A673 (cell line): ENCODE data around the gene PAX3. TPM values are rescaled to one million over a fixed set of nuclear protein-coding genes. Genes with fewer than 3 reads are reported as not detected.
A peak's percentile ranks its signal among the peaks of the same experiment; 100 is the strongest.

Source experiments
- BruUV-seq: library from RNA; stranded (reverse); fragments of 400-500 nt; replicated peaks from 2 replicates; lab custom pipeline; 2021; lab: Mats Ljungman, UMichigan
- CTCF ChIA-PET: fragments of 300-600 bp; sonication (Branson Sonifier 250); formaldehyde crosslinking; loops from one replicate; lab custom pipeline; 2022; ENCODE audit warnings: antibody characterized with exemption; lab: Charles Lee
- POLR2A ChIA-PET: fragments of 300-600 bp; sonication (Branson Sonifier 250); formaldehyde crosslinking; loops from one replicate; lab custom pipeline; 2022; ENCODE audit warnings: antibody characterized with exemption; ENCODE audit not compliant: low non-redundant PET; lab: Charles Lee
- DNase-seq: peaks from one replicate; pipeline ENCODE4 v3.0.0-alpha.2; 2015; ENCODE audit warnings: low spot score
- H3K27ac ChIP-seq: fragments of 200-600 bp; sonication (generic); 2 replicates; pipeline ENCODE4 v1.5.1; 2016; ENCODE audit warnings: mixed run types, low read depth, mild to moderate bottlenecking, mixed read lengths, antibody characterized with exemption, low read length; ENCODE audit not compliant: poor library complexity, severe bottlenecking
- H3K27me3 ChIP-seq: fragments of 200-600 bp; sonication (generic); replicated peaks from 2 replicates; pipeline ENCODE4 v1.6.1; 2017; ENCODE audit warnings: mixed run types, low read depth, mild to moderate bottlenecking, mixed read lengths, antibody characterized with exemption, low read length; ENCODE audit not compliant: insufficient read depth, poor library complexity
- H3K36me3 ChIP-seq: fragments of 200-600 bp; sonication (generic); 2 replicates; pipeline ENCODE4 v1.6.1; 2016; ENCODE audit warnings: mixed run types, mild to moderate bottlenecking, mixed read lengths, antibody characterized with exemption, low read length; ENCODE audit not compliant: insufficient read depth, poor library complexity, severe bottlenecking
- H3K4me1 ChIP-seq: fragments of 200-600 bp; sonication (generic); 2 replicates; pipeline ENCODE4 v1.6.1; 2017; ENCODE audit warnings: mixed run types, mild to moderate bottlenecking, mixed read lengths, antibody characterized with exemption, low read length; ENCODE audit not compliant: insufficient read depth, poor library complexity, severe bottlenecking
- H3K4me3 ChIP-seq: fragments of 200-600 bp; sonication (generic); 2 replicates; pipeline ENCODE4 v1.5.1; 2016; ENCODE audit warnings: low read depth, mixed run types, mild to moderate bottlenecking, mixed read lengths, low read length; ENCODE audit not compliant: poor library complexity, severe bottlenecking
- H3K9me3 ChIP-seq: fragments of 200-600 bp; sonication (generic); 2 replicates; pipeline ENCODE4 v1.6.1; 2016; ENCODE audit warnings: mixed run types, low read depth, mild to moderate bottlenecking, mixed read lengths, antibody characterized with exemption, low read length; ENCODE audit not compliant: poor library complexity, severe bottlenecking
- EZH2 ChIP-seq: fragments of 200-600 bp; sonication (generic); IDR thresholded peaks from 2 replicates; pipeline ENCODE4 v1.6.1; 2017; ENCODE audit warnings: borderline replicate concordance, low read depth, mild to moderate bottlenecking, mixed read lengths, antibody characterized with exemption, low read length; ENCODE audit not compliant: poor library complexity, severe bottlenecking
- intact Hi-C: fragments of 100-400 bp; cut with micrococcal nuclease; formaldehyde crosslinking; loops from one replicate; pipeline ENCODE4 v1.10.0; 2022; ENCODE audit not compliant: unreplicated experiment
- total RNA-seq: library from RNA; stranded (reverse); gene quantifications from 2 replicates; pipeline ENCODE4 v1.2.3, GENCODE V29; 2021
- TF ChIP-seq, protein P1 (sequence below): fragments of 300-800, 200-600 bp; sonication (generic); conservative IDR thresholded peaks from 2 replicates; pipeline ENCODE4 v1.5.1; 2017; ENCODE audit warnings: low read depth, mild to moderate bottlenecking, antibody characterized with exemption, low read length, moderate library complexity, mixed read lengths

Gene PAX3
- total RNA-seq, 1 experiment from 2014 or later: 39.3 TPM

DNA sequence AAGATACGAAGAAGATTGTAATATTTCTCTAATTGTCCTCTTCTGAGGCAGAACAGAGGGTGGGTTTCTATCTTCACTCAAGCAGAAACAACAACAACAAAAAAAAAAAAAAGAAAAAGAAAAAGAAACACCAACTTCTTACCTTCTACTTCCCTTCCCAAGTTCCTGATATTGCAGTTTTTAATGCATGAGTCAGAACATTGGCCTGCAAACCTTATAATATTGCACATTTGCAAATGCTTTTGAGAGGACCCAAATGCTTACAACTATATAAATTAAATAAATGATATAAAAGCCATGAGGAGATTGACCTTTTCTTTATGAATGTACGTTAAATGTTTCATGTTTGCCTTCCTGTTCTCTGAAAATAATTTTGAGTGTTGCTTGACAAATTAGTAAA, 37.3 kb downstream of the PAX3 start:
- Histone ChIP-seq H3K27ac (peak overlapping the region; percentile 22), H3K9me3 (peaks cover 7% of the 10 kb centered on the region), H3K4me3 (no peak overlapping the region), H3K36me3 (peaks cover 9% of the 10 kb centered on the region), H3K27me3 (no peaks in the 10 kb centered on the region), H3K4me1 (peaks cover 24% of the 10 kb centered on the region)
- ChIA-PET POLR2A (no interaction called here), CTCF (no interaction called here)
- intact Hi-C loops: no loop called here
- TF ChIP-seq, protein P1, sequence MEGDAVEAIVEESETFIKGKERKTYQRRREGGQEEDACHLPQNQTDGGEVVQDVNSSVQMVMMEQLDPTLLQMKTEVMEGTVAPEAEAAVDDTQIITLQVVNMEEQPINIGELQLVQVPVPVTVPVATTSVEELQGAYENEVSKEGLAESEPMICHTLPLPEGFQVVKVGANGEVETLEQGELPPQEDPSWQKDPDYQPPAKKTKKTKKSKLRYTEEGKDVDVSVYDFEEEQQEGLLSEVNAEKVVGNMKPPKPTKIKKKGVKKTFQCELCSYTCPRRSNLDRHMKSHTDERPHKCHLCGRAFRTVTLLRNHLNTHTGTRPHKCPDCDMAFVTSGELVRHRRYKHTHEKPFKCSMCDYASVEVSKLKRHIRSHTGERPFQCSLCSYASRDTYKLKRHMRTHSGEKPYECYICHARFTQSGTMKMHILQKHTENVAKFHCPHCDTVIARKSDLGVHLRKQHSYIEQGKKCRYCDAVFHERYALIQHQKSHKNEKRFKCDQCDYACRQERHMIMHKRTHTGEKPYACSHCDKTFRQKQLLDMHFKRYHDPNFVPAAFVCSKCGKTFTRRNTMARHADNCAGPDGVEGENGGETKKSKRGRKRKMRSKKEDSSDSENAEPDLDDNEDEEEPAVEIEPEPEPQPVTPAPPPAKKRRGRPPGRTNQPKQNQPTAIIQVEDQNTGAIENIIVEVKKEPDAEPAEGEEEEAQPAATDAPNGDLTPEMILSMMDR: no peak
- TF ChIP-seq EZH2: no peak
- no TSS peak for BruUV-seq
- no peak for DNase-seq

DNA sequence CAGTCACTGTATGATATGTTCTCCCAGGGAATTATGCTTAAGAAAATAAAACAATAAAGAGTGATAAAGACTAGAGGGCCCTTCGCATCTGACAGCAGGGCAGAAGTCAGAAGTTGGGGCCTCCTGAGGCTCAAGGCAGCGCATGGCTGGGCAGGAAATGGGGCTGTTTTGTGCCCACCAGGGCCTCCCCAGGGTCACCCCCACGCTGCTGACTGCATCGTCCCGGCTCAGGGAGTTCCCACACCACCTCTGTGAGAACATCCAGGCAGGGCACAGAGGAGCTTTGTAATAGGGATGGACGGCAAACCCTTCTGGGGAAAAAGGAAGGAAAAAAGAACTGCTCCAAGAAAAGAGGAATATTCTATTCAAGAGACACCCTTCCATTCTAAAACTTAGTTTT, 41.2 kb downstream of the PAX3 start:
- no peaks in the 10 kb centered on the region for H3K27me3 ChIP-seq
- no peaks in the 10 kb centered on the region for H3K36me3 ChIP-seq
- no peaks in the 10 kb centered on the region for H3K9me3 ChIP-seq
- H3K4me1 ChIP-seq: peaks cover 22% of the 10 kb centered on the region
- POLR2A ChIA-PET: no interaction called here
- no peak overlapping the region for H3K4me3 ChIP-seq
- CTCF ChIA-PET: no interaction called here
- no peak for DNase-seq
- TF ChIP-seq EZH2: no peak
- TF ChIP-seq, protein P1: no peak
- no TSS peak for BruUV-seq
- intact Hi-C loops: no loop called here
- no peak overlapping the region for H3K27ac ChIP-seq

DNA sequence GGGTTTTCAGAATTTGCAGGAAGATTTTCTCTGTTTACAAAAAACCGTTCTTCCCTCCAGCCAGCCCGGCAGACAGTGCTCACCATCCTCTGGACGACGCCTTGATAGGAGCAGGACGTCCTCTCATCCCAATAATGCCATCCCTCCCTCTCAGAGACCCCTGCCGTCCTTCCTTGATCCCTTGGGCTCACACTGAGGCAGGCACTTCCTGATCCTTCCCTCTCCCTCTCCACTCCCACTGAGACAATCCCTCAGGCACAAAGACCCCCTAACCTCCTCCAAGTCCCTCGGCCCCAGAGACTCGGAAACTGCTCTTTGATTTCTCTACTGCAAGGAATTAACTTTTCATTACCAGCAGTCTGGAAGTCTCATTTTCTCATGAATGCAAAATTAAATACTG, 42.5 kb downstream of the PAX3 start:
- no peak for DNase-seq
- intact Hi-C loops: no loop called here
- no peaks in the 10 kb centered on the region for H3K9me3 ChIP-seq
- H3K27me3 ChIP-seq: no peaks in the 10 kb centered on the region
- peaks cover 13% of the 10 kb centered on the region for H3K4me1 ChIP-seq
- H3K36me3 ChIP-seq: no peaks in the 10 kb centered on the region
- CTCF ChIA-PET: no interaction called here
- BruUV-seq: no TSS peak
- POLR2A ChIA-PET: no interaction called here
- no peak for TF ChIP-seq EZH2
- TF ChIP-seq, protein P1: no peak
- no peak overlapping the region for H3K4me3 ChIP-seq
- no peak overlapping the region for H3K27ac ChIP-seq
